Measurements from ENCODE around the gene ATP6V0C.
"Not testable (repeated sequence)": the region's sequence is repeated elsewhere in the genome, so short reads cannot be mapped to it uniquely, and the experiment has no call there.

GRCh38 chr16:2540912-2541311 lies 27.2 kb downstream of the ATP6V0C start:
- TF ChIP-seq REST (IDR thresholded peaks at IDR 0.05; ENCODE audit: insufficient replicate concordance, low read depth); CTCF (IDR thresholded peaks at IDR 0.05; ENCODE audit: insufficient read depth, low read length): not testable (repeated sequence)
